B cell (primary cell): ENCODE measurements around the gene ADORA2B. TPM values are rescaled to one million over a fixed set of nuclear protein-coding genes. Genes with fewer than 3 reads are reported as not detected.

Experiments used
- ATAC-seq: fragments of 200-7000 bp; cut with Tn5 transposase; one replicate; pipeline ENCODE4 v1.10.0; 2021; ENCODE audit warnings: low read depth, mild to moderate bottlenecking, moderate number of reproducible peaks, moderate library complexity
- CTCF ChIA-PET: fragments of 350-600 bp; sonication (Branson Sonifier 250); formaldehyde crosslinking; loops from one replicate; lab custom pipeline; 2021; ENCODE audit warnings: antibody characterized with exemption, inconsistent platforms; lab: Charles Lee
- POLR2A ChIA-PET: fragments of 350-600 bp; sonication (Branson Sonifier 250); formaldehyde crosslinking; loops from one replicate; lab custom pipeline; 2021; ENCODE audit warnings: antibody characterized with exemption; lab: Charles Lee
- DNase-seq: peaks from one replicate; pipeline ENCODE4 v3.0.0; 2013
- H2AFZ ChIP-seq: 2 replicates; pipeline ENCODE4 v1.6.1; 2012; ENCODE audit warnings: mild to moderate bottlenecking, low read depth, low read length; ENCODE audit not compliant: insufficient read depth, poor library complexity, severe bottlenecking
- H3K27ac ChIP-seq, 2 donors: 1 replicate in 1 of 2; 2 replicates in 1 of 2; pipeline ENCODE4 v1.5.1; 2012 to 2013; ENCODE audit warnings: low read length in 2 of 2, mild to moderate bottlenecking in 2 of 2, moderate library complexity in 1 of 2
- H3K27me3 ChIP-seq, 4 experiments: fragments of 200-600 bp in 1 of 4; sonication (generic) in 1 of 4; replicated peaks in 1 of 4; 1 replicate in 2 of 4; 2 replicates in 2 of 4; pipeline versions ENCODE4 v1.6.1 to v1.7.0; 2013 to 2016; ENCODE audit warnings: low read length in 3 of 4, mild to moderate bottlenecking in 2 of 4, mixed read lengths in 1 of 4, moderate library complexity in 1 of 4; ENCODE audit not compliant: insufficient read depth in 4 of 4, control insufficient read depth in 3 of 4; ENCODE audit errors: control extremely low read depth in 1 of 4
- H3K36me3 ChIP-seq, 2 experiments: replicated peaks in 1 of 2; 1 replicate in 1 of 2; 2 replicates in 1 of 2; pipeline versions ENCODE4 v1.6.1 to v1.7.1; 2013; ENCODE audit warnings: low read length in 1 of 2; ENCODE audit not compliant: insufficient read depth in 2 of 2, control insufficient read depth in 1 of 2; ENCODE audit errors: control extremely low read depth in 1 of 2, extremely low read depth in 1 of 2
- H3K4me1 ChIP-seq, 2 donors: fragments of 200-600 bp in 1 of 2; sonication (generic) in 1 of 2; 1 replicate in 1 of 2; 2 replicates in 1 of 2; pipeline versions ENCODE4 v1.5.1 to v1.6.1; 2013 to 2017; ENCODE audit warnings: low read length in 2 of 2; ENCODE audit not compliant: control insufficient read depth in 2 of 2, insufficient read depth in 2 of 2
- H3K4me2 ChIP-seq: replicated peaks from 2 replicates; pipeline ENCODE3; 2012; ENCODE audit warnings: mild to moderate bottlenecking, low read depth, low read length; ENCODE audit not compliant: poor library complexity, severe bottlenecking
- H3K4me3 ChIP-seq, 5 experiments: fragments of 200-600 bp in 1 of 5; sonication (generic) in 1 of 5; 1 replicate in 3 of 5; 2 replicates in 2 of 5; pipeline versions ENCODE4 v1.5.1 to v1.7.0; 2011 to 2016; ENCODE audit warnings: low read length in 4 of 5, mild to moderate bottlenecking in 4 of 5, low read depth in 2 of 5, control low read depth in 1 of 5, moderate library complexity in 1 of 5; ENCODE audit not compliant: insufficient read depth in 1 of 5; ENCODE audit errors: control extremely low read depth in 1 of 5, extremely low read depth in 1 of 5
- H3K79me2 ChIP-seq: fragments of 200-600 bp; sonication (generic); one replicate; pipeline ENCODE4 v1.6.0; 2016; ENCODE audit warnings: low read length; ENCODE audit not compliant: control insufficient read depth, insufficient read depth
- H3K9ac ChIP-seq: fragments of 200-600 bp; sonication (generic); 2 replicates; pipeline ENCODE4 v1.6.1; 2017; ENCODE audit warnings: mild to moderate bottlenecking, low read length, moderate library complexity
- H3K9me3 ChIP-seq, 3 donors: one replicate each; pipeline versions ENCODE4 v1.6.1 to v1.7.1; 2013; ENCODE audit warnings: low read length in 2 of 3; ENCODE audit not compliant: control insufficient read depth in 2 of 3, insufficient read depth in 1 of 3; ENCODE audit errors: control extremely low read depth in 1 of 3
- H4K20me1 ChIP-seq: 2 replicates; pipeline ENCODE4 v1.6.0; 2012; ENCODE audit warnings: mild to moderate bottlenecking, low read length; ENCODE audit not compliant: insufficient read depth, control insufficient read depth, poor library complexity, severe bottlenecking
- H3K27ac Mint-ChIP-seq: one replicate; pipeline ENCODE4 v1.8.0; 2021; ENCODE audit warnings: mixed read lengths
- H3K27me3 Mint-ChIP-seq: one replicate; pipeline ENCODE4 v1.8.0; 2021; ENCODE audit warnings: mixed read lengths
- H3K4me1 Mint-ChIP-seq: one replicate; pipeline ENCODE4 v1.8.0; 2021; ENCODE audit warnings: mixed read lengths
- H3K4me3 Mint-ChIP-seq: one replicate; pipeline ENCODE4 v1.8.0; 2021; ENCODE audit warnings: mixed read lengths
- H3K9me3 Mint-ChIP-seq: one replicate; pipeline ENCODE4 v1.8.0; 2022; ENCODE audit warnings: mixed read lengths; ENCODE audit not compliant: insufficient read depth
- EZH2 ChIP-seq: IDR thresholded peaks from 2 replicates; pipeline ENCODE4 v1.6.1; 2012; ENCODE audit warnings: borderline replicate concordance, low read depth, mild to moderate bottlenecking, moderate library complexity, low read length; ENCODE audit not compliant: insufficient read depth, poor library complexity, severe bottlenecking
- WGBS: methylation state at CpG from one replicate; pipeline ENCODE4 v1.1.5; 2013; ENCODE audit warnings: missing lambda C conversion rate; ENCODE audit not compliant: insufficient coverage; 5-methylcytosine and 5-hydroxymethylcytosine counted together
- intact Hi-C: fragments of 100-400 bp; cut with micrococcal nuclease; formaldehyde crosslinking; loops from one replicate; pipeline ENCODE4 v1.10.0; 2022
- polyA plus RNA-seq: library from polyadenylated mRNA; depleted of rRNA; stranded (reverse); fragments of >200 nt; gene quantifications from 2 replicates; pipeline ENCODE4 v1.2.3, GENCODE V29; 2012
- total RNA-seq, 2 donors: library from RNA; stranded (reverse); fragments of 120-200 nt in 1 of 2; gene quantifications; 1 replicate in 1 of 2; 2 replicates in 1 of 2; pipeline versions ENCODE4 v1.2.3 to v1.2.4, GENCODE V29; 2013 to 2022
- TF ChIP-seq, protein P1 (sequence below): fragments of 200-600 bp; IDR thresholded peaks from one replicate; pipeline ENCODE4 v1.8.0; 2022; ENCODE audit warnings: antibody characterized with exemption, mild to moderate bottlenecking

The ADORA2B gene
- total and polyA plus RNA-seq, 2 donors (not counting 1 experiment from before 2014, with no cell fraction given), result not detected

DNA sequence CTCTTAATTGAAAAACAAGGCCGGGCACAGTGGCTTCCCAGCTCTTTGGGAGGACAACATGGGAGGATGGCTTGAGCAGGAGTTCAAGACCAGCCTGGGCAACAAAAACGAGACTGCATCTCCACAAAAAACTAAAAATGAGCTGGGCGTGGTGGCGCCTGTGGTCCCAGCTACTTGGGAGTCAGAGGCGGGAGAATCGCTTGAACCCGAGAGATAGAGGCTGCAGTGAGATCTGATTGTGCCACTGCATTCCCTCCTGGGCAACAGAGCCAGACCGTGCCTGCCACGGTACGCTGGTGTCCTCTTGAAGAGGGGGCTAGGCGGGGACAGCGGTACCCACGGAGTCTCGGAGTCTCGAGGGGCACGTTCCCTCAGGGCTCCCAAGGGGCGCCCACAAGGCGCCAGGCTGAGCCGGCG is 27.9 kb upstream of the ADORA2B start:
- Histone ChIP-seq H3K4me1 (no peaks in the 10 kb centered on the region), H3K9ac (no peak overlapping the region), H3K27me3 (peaks cover 0 to 13% (median 1%) of the 10 kb centered on the region in 4 experiments), H2AFZ (no peak overlapping the region), H3K27ac (no peak overlapping the region), H3K4me2 (no peak overlapping the region), H3K79me2 (no peaks in the 10 kb centered on the region), H4K20me1 (no peaks in the 10 kb centered on the region), H3K4me3 (no peak overlapping the region), H3K9me3 (peaks cover 0 to 4% (median 0%) of the 10 kb centered on the region in 3 donors), H3K36me3 (no peaks in the 10 kb centered on the region)
- Mint-ChIP-seq H3K4me3 (no peak overlapping the region), H3K27ac (no peak overlapping the region), H3K27me3 (peaks cover 21% of the 10 kb centered on the region), H3K4me1 (no peaks in the 10 kb centered on the region), H3K9me3 (no peaks in the 10 kb centered on the region)
- ChIA-PET CTCF (no interaction called here), POLR2A (no interaction called here)
- TF ChIP-seq EZH2, result no peak
- TF ChIP-seq, protein P1, sequence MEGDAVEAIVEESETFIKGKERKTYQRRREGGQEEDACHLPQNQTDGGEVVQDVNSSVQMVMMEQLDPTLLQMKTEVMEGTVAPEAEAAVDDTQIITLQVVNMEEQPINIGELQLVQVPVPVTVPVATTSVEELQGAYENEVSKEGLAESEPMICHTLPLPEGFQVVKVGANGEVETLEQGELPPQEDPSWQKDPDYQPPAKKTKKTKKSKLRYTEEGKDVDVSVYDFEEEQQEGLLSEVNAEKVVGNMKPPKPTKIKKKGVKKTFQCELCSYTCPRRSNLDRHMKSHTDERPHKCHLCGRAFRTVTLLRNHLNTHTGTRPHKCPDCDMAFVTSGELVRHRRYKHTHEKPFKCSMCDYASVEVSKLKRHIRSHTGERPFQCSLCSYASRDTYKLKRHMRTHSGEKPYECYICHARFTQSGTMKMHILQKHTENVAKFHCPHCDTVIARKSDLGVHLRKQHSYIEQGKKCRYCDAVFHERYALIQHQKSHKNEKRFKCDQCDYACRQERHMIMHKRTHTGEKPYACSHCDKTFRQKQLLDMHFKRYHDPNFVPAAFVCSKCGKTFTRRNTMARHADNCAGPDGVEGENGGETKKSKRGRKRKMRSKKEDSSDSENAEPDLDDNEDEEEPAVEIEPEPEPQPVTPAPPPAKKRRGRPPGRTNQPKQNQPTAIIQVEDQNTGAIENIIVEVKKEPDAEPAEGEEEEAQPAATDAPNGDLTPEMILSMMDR, result no peak
- WGBS, result 31% methylated on average over 20 of the region's 20 CpGs
- ATAC-seq, result no peak
- intact Hi-C loops, result no loop called here
- no peak for DNase-seq

DNA sequence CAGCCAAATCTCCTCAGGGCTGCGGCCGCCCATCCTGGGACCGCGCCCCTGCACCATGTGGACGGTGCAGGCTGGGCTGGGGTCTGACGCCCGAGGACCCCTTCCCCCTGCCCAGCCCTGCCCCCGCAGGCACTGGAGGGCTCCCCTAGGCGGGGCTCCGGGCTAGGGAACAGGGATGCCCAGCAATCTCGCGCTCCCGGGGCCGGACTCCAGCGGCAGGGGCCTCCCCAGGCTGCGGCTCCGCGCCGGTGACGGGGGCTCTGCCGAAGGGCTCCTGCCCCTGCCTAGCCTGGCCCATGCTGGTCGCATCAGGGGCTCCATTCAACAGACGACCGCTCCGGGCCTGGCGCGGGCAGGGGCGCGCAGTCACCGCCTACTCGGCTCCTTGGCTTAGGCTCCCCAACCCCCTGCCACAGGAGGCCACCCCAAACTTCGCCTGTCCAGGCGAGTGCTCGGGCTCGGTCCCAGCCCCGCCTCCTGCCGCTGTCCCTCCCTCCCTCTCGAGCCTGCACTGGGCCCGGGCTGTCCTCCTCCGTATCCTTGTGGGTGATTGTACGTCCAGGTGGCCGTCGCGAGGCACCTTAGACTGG is 27.4 kb upstream of the ADORA2B start:
- TF ChIP-seq EZH2, result no peak
- TF ChIP-seq, protein P1, result no peak
- no peak overlapping the region for H2AFZ ChIP-seq
- no peak overlapping the region for H3K4me2 ChIP-seq
- DNase-seq (no peak), ATAC-seq (no peak)
- ChIA-PET CTCF (no interaction called here), POLR2A (no interaction called here)
- peaks cover 0 to 4% (median 0%) of the 10 kb centered on the region in 3 donors for H3K9me3 ChIP-seq
- 29% methylated on average over 44 of the region's 44 CpGs for WGBS
- H3K79me2 ChIP-seq, result no peaks in the 10 kb centered on the region
- H3K4me1 ChIP-seq, result no peaks in the 10 kb centered on the region
- H3K4me3 ChIP-seq, result no peak overlapping the region
- H3K9ac ChIP-seq, result no peak overlapping the region
- H3K27me3 ChIP-seq, result peaks cover 0 to 13% (median 1%) of the 10 kb centered on the region in 4 experiments
- Mint-ChIP-seq H3K4me1 (no peaks in the 10 kb centered on the region), H3K9me3 (no peaks in the 10 kb centered on the region), H3K27ac (no peak overlapping the region), H3K4me3 (no peak overlapping the region), H3K27me3 (peaks cover 21% of the 10 kb centered on the region)
- H4K20me1 ChIP-seq, result no peaks in the 10 kb centered on the region
- intact Hi-C loops, result no loop called here
- H3K36me3 ChIP-seq, result no peaks in the 10 kb centered on the region
- no peak overlapping the region for H3K27ac ChIP-seq
